CD4-positive, alpha-beta T cell treated with Interleukin-4 for 1 hour (primary cell): ENCODE measurements around the gene PPP1R12A.
"Not testable (repeated sequence)": the region's sequence is repeated elsewhere in the genome, so short reads cannot be mapped to it uniquely, and the experiment has no call there.

Source experiments
- DNase-seq, 2 donors: peaks; one replicate each; pipeline ENCODE4 v3.0.0-alpha.2; 2020 to 2022

PPP1R12A gene

DNA sequence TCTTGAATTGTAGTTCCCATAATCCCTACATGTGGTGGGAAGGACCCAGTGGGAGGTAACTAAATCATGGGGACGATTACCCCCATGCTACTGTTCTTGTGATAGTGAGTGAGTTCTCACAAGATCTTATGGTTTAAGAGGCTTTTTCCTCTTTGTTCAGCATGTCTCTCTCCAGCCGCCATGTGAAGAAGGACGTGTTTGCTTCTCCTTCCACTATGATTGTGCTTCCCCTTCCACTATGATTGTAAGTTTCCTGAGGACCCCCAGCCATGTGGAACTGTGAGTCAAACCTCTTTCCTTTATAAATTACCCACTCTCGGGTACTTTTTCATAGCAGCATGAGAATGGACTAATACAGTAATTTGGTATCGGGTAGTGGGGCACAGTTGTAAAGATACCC is 97.3 kb downstream of the PPP1R12A start:
- DNase-seq, result no peak

DNA sequence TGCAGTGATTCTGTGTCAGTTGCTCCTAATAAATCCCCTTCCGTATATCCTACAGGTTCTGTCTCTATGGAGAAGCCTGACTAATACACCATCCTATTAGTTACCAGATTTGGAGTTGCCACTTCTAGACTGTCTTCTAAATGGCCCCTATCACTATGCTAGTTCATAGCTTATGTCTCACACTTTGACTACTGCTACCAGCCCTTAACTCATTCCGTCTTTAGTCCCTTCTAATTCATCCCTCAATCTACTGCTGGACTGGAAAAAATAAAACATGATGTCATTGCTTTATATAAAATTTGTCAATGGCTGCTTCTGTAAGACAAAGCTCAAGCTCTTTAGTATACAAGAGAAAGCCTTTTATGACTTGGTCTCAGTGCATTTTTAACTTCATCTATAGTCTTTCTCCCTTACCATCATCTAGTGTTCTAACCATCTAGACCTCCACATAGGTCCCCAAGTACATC is 99.5 kb downstream of the PPP1R12A start:
- DNase-seq, result no peak

DNA sequence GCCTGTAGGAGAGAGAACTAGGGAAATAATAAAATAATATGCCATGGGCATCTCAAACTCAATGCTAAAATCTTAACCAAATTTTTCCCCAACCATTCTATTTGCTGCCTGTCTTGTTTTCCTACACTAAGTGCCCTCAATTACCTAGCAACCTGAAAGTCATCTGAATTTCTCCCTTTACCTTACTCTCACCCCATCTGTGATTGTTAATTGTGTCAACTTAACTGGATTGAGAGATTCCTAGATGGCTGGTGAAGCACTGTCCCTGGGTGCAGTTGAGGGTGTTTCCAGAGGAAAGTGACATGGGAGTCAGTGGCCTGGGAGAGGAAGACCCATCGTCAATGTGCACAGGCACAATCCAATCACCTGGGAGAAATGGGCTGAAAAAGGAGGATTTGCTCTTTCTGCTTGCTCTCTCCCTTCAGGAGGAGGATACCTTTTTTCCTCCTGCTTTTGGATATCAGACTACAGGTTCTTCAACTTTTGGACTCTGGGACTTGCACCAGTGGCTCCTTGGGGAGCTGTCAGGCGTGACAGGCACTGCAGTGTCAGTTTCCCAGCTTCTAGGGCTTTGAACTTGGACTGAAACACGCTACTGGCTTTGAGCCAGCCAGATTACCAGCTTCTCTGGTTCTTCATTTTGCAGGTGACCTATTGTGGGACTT is 100.1 kb downstream of the PPP1R12A start:
- DNase-seq, result no peak

DNA sequence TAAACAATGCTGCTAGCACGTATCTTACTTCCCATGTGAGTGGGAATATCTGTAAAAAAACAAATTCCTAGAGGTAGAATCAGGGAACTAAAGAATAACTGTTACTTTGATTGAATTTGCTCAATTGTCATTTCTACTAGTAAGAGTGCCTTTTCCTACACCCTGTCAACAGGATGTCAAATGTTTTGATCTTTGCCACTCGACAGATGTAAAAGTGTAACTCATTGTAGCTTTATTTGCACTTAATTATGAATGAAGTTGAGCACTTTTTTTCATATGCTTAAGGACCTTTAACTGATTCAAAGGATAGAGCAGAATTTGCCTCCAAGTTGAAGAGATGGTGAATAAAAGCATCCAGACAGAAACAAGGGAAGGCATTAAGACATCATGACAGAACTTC is 104.5 kb downstream of the PPP1R12A start:
- no peak for DNase-seq

DNA sequence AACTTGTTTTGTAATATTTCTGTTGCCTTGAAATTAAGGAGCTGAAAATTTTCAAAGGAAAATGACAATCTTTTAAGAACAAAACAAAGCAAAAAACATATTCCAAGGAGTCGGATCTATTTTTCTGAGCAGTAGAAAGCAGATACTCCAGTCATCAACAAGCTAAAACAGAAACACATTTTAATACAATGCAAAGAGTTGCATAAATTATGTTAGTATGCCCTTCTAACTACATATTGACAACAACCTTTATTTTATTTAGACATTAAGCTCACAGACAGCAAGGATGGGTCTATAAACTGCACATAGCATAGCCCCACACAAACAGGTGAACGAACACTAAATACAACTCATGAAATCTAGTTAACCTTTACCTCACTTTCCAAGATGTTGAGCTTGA is 106.0 kb downstream of the PPP1R12A start:
- no peak for DNase-seq

DNA sequence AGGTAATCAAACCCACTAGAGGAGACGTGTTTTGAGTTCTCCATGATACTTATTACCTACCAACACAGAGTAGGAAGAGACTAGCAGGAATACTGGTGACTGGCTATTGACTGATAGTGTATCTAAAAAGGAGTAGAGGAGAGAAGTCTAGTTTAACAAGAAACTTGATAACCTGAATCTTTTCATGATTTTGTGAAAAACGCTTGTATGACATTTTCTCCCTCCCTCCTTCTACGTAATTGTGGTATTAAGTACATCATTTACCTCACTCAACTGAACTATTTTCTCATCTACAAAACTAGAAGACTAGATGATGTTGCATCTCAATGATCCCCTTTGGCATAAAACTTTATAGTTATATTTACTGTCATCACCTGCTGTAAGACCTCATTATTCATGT is 107.4 kb downstream of the PPP1R12A start:
- no peak for DNase-seq

DNA sequence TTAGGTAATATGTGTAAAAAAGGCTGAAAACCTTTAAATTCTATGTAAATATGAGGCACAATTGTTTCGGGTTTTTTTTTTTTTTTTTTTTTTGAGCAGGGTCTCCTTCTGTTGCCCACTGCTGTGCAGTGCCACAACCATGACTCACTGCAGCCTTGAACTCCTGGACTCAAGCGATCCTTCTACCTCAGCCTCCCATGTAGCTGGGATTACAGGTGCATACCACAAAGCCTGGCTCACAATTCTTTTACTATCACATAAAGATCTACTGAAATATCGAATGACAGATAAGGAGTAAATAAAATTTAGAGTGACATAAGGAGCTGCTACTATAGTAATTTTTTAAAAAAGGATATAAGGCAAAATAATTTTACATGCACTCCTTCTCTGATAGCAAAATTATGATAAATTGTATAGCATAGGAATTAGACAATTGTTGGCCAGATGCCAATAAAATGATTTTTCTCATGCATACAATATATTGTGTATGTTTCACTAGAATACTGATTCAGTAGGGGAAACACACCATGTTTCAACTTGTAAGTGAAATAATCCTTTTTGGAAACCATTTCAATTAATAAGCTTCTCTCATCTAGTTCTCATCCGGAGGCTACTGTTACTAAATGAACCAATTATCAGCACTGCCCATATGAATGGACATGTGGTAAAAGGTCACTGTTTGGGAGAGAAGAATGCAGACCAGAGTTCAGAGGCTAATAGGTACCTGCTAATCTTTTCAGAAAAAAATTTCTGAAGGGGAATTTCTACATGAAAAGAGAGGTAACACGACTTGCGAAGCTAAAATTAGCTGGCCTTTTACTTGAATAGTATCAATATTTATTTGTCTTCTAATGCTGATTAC is 108.4 kb downstream of the PPP1R12A start:
- no peak for DNase-seq

DNA sequence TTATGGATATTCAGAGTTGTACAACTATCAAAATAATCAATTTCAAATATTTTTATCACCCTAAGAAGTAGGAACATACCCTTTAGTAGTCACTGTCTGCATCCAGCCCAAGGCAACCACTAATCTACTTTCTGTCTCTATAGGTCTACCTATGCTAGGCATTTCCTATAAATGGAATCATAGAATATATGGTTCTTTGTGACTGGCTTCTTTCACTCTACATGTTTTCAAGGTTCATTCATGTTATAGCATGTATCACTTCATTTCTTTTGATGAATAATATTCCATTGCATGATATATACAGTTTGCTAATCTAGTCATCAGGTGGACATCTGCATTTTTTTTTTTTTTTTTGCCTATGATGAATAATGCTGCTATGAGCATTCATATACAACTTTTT is 112.4 kb downstream of the PPP1R12A start:
- no peak for DNase-seq

DNA sequence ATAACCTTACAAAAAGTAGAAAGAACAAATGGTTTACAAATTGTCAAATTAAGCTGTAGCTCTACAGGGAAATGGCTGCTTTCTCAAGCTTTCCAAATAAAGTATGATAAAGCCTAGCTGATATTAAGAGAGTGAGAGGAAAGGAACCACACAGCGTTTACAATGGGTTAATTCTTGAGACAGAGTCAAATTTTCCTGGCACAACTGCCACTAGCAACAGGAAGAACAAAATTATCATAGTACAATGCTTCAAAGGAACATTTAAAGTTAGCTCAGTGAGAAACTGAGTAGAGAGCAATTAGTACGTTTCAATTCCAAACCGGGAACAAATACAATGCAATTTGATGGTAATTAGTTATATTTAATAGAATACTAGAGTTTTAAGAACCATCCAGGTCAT is 116.0 kb downstream of the PPP1R12A start:
- DNase-seq, result no peak

DNA sequence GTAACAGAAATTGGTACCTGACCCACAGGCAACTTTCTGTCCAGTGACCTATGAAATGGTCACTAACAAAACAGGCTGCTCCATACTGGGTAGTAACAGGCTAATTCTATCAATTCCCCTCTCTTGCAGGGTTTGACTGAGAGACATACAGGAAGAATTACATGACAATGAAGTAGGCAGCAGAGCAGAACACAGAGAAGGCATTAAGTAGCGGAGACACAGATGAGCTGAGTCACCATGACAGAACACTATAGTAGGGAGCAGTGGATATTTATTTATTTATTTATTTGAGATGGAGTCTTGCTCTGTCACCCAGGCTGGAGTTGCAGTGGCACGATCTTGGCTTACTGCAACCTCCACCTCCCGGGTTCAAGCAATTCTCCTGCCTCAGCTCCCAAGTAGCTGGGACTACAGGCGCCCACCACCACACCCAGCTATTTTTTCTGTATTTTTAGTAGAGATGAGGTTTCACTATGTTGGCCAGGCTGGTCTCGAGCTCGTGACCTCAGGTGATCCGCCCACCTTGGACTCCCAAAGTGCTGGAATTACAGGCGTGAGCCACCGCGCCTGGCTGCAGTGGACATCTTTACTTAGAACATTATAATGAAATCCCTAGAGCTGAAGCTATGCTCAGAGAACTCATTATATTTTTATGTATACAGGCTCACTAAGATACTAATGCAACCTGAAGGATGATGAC is 150.4 kb downstream of the PPP1R12A start:
- DNase-seq, result not testable (repeated sequence)

DNA sequence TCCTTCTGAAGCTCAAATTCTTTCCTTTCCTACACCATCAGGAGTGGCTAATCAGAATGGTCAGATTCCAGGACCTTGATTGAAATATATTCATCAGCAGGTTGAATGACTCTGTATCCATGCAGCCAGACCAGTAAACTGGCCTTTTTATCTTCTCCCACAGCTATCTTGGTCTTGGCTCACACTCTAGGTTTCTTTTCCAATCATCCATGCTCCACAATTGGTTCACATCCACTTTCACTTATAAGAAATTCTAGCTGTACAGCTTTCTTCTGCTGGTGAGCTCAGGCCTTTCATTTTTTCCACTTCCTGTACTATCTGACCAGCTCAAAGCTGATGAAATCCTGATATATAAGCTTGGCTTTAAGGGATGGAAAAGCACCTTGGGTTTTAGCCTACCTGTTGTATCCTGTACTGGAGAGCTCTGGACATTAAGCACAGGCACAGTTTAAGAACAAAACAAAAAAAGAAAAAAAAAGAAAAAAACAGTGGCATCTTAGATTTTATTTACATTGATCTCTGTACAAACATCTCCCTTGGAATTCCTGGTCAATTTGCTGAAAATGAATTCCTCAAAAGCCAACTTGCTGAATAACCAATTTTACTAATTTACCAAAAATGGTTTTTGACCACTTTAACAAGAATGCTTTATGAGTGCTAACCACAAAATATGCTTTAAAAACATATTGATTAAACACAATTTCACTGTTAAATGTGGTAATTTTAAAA is 152.6 kb downstream of the PPP1R12A start:
- no peak for DNase-seq

DNA sequence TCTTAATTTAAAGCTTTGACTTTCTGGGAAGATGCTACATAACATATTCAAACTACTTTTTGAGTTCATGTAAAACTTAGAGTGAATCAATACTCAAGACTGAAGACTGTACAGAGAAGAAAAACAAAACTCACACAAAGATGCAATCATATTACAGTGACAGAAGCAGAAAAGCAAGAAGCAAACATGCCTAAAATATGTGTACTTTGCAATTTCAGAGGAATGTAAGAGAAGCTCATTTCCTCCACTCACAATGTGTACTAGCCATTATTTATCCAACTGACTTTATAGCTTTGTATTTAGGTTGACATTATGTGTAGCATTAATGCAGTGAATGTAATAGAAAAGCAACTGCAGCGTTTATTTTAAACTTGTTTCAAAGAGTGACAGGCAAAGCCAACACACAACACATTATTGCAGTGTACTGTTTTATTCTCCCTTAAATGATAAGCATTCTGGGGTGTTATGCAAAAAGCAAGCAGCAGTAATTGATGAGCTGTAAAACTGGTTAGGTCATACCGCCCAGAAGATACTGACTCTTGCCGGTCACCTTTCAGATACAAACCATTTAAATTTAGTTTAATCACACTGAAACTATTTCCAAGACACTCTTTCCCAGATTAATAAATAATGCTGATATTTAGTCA is 156.0 kb downstream of the PPP1R12A start:
- DNase-seq, result no peak

DNA sequence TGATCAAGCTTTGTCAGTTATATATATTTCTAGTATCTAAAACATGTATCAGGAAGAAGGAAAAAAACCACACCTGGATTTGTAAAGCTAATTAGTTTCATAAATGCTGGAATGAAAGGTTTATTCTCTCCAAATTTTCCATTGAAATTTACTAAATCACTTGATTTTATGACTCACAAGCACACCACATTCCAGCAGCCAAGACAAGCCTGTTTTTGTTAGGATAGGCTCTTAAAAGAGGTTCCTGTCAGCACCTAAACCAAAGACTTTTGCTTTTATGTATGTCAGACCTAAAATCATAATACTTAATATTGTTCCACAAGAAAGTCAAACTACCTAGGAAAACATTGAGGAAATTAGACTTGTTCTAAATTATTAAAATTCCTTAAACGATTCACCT is 158.8 kb downstream of the PPP1R12A start:
- no peak for DNase-seq

DNA sequence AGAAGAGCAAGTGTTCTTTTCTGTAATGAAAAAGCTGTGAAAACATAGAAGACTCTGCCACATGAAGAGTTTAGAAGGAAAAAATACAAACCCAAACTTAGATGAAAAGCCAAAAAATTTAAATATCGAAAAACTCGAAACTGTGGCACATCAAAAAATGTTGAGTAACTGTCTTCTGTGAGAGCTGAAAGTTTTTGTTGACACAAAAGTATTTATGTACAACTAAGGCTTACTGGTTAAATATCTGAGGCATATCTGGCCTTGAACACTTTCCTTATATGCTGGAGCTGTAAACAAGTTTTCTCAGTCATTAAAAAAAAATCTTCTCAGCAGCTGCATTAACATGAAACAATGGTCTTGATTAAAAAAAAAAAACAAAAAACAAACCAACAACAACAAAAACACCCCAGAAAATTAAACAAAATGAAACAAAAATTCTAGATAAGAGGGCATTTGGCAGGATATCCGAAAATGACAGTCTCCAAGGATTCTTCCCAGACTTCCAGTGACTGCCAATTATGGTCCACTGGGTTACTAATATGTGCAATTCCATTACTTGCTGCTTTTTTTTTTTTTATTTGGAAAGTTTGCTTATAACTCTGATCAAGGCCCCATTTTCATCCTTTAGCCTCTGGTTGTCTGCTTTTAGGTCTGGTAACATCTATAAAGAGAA is 159.4 kb downstream of the PPP1R12A start:
- no peak for DNase-seq

DNA sequence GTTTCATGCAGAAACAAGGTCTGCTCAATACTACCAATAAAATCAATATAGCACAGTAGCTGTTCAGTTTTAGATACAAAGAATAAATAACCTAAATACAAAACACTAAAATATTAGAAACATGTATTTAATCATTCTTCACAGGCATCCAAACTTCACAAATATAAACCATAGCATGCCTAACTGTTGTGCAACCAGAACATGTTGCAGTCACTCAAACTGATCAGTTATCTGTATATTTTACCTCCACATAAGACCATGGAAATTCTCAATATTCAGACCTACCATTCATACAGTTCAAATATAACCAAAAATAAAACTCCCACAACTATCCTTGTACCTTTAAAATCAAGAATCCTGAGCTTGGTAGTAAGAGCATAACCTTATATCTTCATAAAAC is 161.0 kb downstream of the PPP1R12A start:
- no peak for DNase-seq

DNA sequence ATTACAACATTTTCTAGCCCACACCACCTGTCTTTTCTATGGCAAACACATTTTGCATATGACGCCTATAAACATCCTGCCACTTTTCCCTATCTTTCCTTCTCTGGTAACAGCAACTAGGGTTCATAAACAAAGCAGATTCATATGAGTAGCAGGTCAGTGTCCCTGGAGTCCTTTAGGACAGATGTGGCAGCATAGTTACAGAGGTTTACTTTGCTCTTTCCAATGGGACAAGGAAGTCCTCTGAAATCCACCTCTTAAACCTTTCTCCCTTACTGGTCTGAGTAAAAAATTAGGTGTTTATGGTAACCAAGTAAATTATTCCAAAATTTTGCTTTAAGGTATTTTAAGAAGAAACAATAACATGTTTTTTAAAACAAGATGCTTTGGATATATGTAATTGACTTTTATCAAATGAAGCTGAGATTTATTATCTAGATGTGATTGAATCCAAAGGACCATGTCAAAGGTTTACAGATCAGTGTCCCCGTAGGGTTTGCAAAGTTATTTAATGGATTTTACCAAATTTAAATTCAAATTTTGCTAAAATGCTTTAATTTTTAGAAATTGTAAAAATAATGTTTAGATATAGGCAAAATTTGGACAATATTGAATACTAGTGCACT is 164.9 kb downstream of the PPP1R12A start:
- DNase-seq, result no peak

DNA sequence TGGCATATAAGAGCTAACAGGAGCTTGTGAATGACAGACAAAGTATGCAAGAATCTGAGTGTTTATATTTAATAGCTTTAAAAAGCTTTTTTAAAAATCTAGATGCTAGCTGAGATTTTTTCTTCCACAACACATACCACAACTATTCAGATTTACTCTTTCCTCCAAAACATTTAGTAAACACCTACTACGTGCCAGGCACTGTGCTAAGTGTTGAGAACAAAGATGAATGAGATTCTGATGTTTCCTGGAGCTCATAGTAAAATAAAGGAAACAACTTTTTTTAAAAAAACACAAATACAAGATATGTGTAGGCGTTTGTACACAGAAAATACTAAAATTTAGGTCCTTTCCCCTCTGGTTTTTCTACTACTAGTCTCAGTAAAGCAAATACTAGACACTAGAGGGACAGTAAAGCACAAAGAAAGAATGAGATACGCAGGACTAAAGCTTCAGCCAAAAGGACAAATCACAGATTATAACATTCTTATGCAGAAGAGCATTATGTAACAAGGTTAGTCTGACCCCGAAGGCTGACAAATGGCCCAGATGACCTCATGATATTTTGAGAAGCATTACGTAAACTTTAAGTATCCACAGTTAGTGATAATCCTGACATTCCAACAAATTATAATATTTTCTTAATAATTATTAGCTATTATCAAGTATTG is 165.6 kb downstream of the PPP1R12A start:
- DNase-seq, result no peak

DNA sequence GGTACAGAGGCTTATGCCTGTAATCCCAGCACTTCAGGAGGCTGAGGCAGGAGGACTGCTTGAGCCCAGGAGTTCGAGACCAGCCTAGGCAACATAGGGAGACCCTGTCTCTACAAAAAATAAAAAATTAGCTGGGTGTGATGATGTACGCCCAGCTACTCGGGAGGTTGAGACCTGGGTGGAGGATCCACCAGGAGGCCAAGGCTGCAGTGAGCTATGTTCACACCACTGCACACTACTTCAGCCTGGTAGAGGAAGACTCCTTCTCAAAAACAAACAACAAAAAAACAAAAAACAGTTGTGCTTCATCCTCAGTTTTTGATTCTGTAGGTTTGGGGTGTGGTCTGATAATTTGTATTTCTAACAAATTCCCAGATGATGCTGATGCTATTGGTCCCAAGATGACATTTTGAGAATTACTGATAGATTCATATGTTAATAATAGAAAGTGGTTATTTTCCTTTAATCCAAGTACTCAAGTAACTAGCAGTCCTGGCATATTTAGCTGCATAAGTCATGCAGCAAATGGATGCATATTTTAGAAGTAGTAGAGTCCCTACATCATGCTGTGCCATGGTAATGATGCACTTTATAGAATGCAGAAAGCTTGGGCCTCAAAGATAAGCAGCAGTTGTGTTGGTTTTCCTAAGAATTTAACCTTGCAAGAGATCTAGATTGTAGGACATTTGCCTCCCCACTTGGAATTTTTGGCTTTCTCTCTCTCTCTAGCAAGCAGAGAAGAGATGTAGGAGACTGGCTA is 168.0 kb downstream of the PPP1R12A start:
- no peak for DNase-seq

DNA sequence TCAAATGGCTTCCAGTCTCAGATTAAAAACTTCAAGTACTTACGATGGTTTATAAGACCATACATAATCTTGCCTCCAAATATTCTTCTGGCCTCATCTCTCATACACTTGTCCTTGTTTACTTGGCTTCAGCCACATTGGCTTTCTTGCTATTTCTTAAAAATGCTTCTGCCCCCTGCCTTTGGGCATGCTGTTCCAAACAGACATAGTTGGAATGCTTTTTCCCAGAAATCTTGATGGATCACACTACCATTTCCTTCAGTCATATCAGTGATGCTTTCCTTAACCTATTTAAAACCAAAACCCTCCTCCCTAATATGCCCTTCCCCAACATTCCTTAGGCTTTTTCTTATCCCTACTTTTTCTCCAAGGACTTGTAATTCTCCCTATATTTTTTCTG is 169.7 kb downstream of the PPP1R12A start:
- no peak for DNase-seq

DNA sequence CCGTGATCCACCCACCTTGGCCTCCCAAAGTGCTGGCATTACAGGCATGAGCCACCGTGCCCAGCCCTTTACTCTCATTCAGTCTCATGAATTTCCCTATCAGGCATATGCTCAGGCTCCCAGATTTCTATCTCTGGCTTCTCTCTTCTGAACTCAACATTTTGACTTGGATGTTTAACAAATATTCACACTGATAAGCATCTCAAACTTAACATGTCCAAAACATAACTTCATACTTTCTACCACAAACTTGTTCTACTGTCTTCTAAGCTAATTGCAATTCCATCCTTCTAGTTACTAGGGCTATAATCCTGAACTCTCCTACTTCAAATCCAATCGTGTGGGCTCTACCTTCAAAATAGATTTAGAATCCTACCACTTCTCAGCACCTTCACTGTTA is 170.3 kb downstream of the PPP1R12A start:
- DNase-seq, result no peak
